HG03064 (cell line): ENCODE results near the gene MS4A6A.
"Not testable (repeated sequence)": the region's sequence is repeated elsewhere in the genome, so short reads cannot be mapped to it uniquely, and the experiment has no call there.

Experiments
- ATAC-seq: cut with Tn5 transposase; IDR thresholded peaks from one replicate; pipeline ENCODE4 v1.9.1; 2021; ENCODE audit warnings: low read depth; ENCODE audit not compliant: unreplicated experiment

The MS4A6A gene

GRCh38 chr11:60184824-60185511 is 2.1 kb upstream of the MS4A6A start:
- ATAC-seq = no peak

GRCh38 chr11:60183591-60184205 is 815 bp upstream of the MS4A6A start:
- no peak for ATAC-seq

- ATAC-seq = no peak
Measured at GRCh38 chr11:60175860-60176275, 7.0 kb downstream of the MS4A6A start.

- ATAC-seq = no peak
Measured at GRCh38 chr11:60172011-60172410, 10.9 kb downstream of the MS4A6A start.

GRCh38 chr11:60170566-60170965 is 12.3 kb downstream of the MS4A6A start:
- ATAC-seq = no peak

- ATAC-seq = no peak
Measured at GRCh38 chr11:60169264-60169915, 13.5 kb downstream of the MS4A6A start.

GRCh38 chr11:60168306-60168705 is 14.6 kb downstream of the MS4A6A start:
- ATAC-seq = no peak

- ATAC-seq = no peak
Measured at GRCh38 chr11:60165951-60166350, 16.9 kb downstream of the MS4A6A start.

GRCh38 chr11:60165538-60165937 is 17.3 kb downstream of the MS4A6A start:
- no peak for ATAC-seq

- no peak for ATAC-seq
Measured at GRCh38 chr11:60164550-60165075, 18.3 kb downstream of the MS4A6A start.

- ATAC-seq = no peak
Measured at GRCh38 chr11:60161766-60162165, 21.1 kb downstream of the MS4A6A start.

GRCh38 chr11:60161107-60161506 is 21.8 kb downstream of the MS4A6A start:
- no peak for ATAC-seq

GRCh38 chr11:60159868-60160267 is 23.0 kb downstream of the MS4A6A start:
- no peak for ATAC-seq

- no peak for ATAC-seq
Measured at GRCh38 chr11:60159284-60159683, 23.6 kb downstream of the MS4A6A start.

- no peak for ATAC-seq
Measured at GRCh38 chr11:60158636-60159035, 24.2 kb downstream of the MS4A6A start.

- ATAC-seq = no peak
Measured at GRCh38 chr11:60155931-60156330, 27.0 kb downstream of the MS4A6A start.

GRCh38 chr11:60152727-60153126 is 30.2 kb downstream of the MS4A6A start:
- ATAC-seq = not testable (repeated sequence)

GRCh38 chr11:60150279-60150678 is 32.6 kb downstream of the MS4A6A start:
- ATAC-seq = no peak

GRCh38 chr11:60145677-60146076 is 37.2 kb downstream of the MS4A6A start:
- no peak for ATAC-seq

GRCh38 chr11:60143768-60144167 is 39.1 kb downstream of the MS4A6A start:
- no peak for ATAC-seq

- no peak for ATAC-seq
Measured at GRCh38 chr11:60133917-60134316, 49.0 kb downstream of the MS4A6A start.

- no peak for ATAC-seq
Measured at GRCh38 chr11:60131912-60132311, 51.0 kb downstream of the MS4A6A start.
